ENCODE data around the gene HDAC7. TPM values are rescaled to one million over a fixed set of nuclear protein-coding genes. Genes with fewer than 3 reads are reported as not detected.

Gene HDAC7
- total and polyA plus RNA-seq, 4 donors = 49.3 to 119 (median 69.7) TPM

DNA sequence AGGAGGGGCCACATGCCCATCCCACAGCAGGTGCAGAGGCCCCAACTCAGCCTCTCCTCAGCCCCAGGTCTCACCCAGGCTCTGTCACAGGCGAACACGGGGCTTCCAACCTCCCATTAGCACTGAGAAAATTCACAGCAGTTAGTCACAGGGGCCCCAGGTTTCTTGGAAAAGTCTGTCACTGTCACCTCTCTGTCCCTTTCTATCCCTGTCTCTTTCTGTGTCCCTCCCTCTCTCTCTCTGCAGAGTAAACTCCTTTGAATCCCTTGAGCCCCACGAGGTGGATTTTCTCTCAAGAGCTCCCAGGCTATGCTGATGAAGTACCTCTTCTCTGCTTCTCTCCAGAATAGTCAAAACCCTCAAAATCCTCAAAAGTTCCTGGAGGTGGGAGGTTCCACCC lies 80.4 kb downstream of the HDAC7 start:
- no peaks in the 10 kb centered on the region for H3K36me3 ChIP-seq (ENCODE audit: control insufficient read depth in 4 of 4, insufficient read depth in 4 of 4, low read length in 4 of 4)
- no peak overlapping the region for H3K27ac ChIP-seq (ENCODE audit: low read depth in 1 of 2, low read length in 1 of 2)
- DNase-seq = no peak
- TF ChIP-seq, protein P1, sequence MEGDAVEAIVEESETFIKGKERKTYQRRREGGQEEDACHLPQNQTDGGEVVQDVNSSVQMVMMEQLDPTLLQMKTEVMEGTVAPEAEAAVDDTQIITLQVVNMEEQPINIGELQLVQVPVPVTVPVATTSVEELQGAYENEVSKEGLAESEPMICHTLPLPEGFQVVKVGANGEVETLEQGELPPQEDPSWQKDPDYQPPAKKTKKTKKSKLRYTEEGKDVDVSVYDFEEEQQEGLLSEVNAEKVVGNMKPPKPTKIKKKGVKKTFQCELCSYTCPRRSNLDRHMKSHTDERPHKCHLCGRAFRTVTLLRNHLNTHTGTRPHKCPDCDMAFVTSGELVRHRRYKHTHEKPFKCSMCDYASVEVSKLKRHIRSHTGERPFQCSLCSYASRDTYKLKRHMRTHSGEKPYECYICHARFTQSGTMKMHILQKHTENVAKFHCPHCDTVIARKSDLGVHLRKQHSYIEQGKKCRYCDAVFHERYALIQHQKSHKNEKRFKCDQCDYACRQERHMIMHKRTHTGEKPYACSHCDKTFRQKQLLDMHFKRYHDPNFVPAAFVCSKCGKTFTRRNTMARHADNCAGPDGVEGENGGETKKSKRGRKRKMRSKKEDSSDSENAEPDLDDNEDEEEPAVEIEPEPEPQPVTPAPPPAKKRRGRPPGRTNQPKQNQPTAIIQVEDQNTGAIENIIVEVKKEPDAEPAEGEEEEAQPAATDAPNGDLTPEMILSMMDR (IDR thresholded peaks at IDR 0.05; ENCODE audit: control extremely low read depth, extremely low read depth) = no peak
- no peak for ATAC-seq (ENCODE audit: insufficient read depth, low FRiP score)
- H3K27me3 ChIP-seq (ENCODE audit: control insufficient read depth in 3 of 3, insufficient read depth in 3 of 3, low read length in 2 of 3) = no peaks in the 10 kb centered on the region
- H3K9ac ChIP-seq (ENCODE audit: insufficient read depth in 1 of 2, low read length in 2 of 2) = no peak overlapping the region
- no peak overlapping the region for H3K4me3 ChIP-seq
- H3K9me3 ChIP-seq (ENCODE audit: control insufficient read depth in 4 of 4, insufficient read depth in 3 of 4, low read length in 3 of 4) = no peaks in the 10 kb centered on the region
- H3K4me1 ChIP-seq (ENCODE audit: control insufficient read depth in 5 of 5, insufficient read depth in 5 of 5, low read length in 5 of 5) = peaks cover 13 to 51% (median 34%) of the 10 kb centered on the region in 5 donors
- 80 to 86% methylated on average over 3 of the region's 3 CpGs for WGBS, 2 donors

DNA sequence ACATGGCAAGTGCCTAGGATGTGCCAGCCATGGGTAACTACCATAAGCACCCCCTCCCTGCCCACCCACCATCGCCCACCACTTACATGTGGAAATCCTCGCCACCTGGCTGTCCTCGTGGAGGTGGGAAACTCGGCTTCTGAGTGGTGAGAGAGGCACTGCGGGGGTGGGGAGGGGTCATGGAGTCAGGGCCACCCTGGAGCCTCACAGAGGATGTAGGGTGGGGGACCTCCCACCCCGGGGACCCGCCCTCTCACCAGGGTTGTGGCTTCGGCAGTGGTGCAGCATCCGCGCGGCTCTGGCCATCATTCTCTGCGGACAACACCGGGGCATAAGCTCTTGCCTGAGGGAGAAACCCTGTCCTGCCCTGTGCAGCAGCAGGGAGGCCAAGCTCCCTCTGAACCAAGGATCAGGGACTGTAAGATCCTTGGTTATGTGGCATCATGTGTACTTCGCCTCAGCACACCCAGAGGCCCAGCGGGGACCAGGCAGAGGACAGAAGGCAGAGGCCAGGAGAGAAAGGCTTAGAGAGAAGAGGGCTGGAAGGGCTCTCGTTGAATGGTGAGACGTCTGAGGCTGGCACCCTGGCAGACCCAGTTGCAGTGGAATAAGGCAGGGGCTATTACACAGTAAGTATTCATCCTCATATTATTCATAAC lies 81.6 kb downstream of the HDAC7 start:
- H3K9me3 ChIP-seq (ENCODE audit: control insufficient read depth in 4 of 4, insufficient read depth in 3 of 4, low read length in 3 of 4) = no peaks in the 10 kb centered on the region
- DNase-seq = no peak
- H3K9ac ChIP-seq (ENCODE audit: insufficient read depth in 1 of 2, low read length in 2 of 2) = no peak overlapping the region
- no peaks in the 10 kb centered on the region for H3K27me3 ChIP-seq (ENCODE audit: control insufficient read depth in 3 of 3, insufficient read depth in 3 of 3, low read length in 2 of 3)
- no peak for ATAC-seq (ENCODE audit: insufficient read depth, low FRiP score)
- H3K36me3 ChIP-seq (ENCODE audit: control insufficient read depth in 4 of 4, insufficient read depth in 4 of 4, low read length in 4 of 4) = no peaks in the 10 kb centered on the region
- TF ChIP-seq, protein P1 (IDR thresholded peaks at IDR 0.05; ENCODE audit: control extremely low read depth, extremely low read depth) = no peak
- H3K4me1 ChIP-seq (ENCODE audit: control insufficient read depth in 5 of 5, insufficient read depth in 5 of 5, low read length in 5 of 5) = peaks cover 13 to 52% (median 34%) of the 10 kb centered on the region in 5 donors
- H3K27ac ChIP-seq (ENCODE audit: low read depth in 1 of 2, low read length in 1 of 2) = peak overlapping the region; percentile 72 to 87
- H3K4me3 ChIP-seq = no peak overlapping the region
- WGBS, 2 donors = 90 to 92% methylated on average over 17 of the region's 17 CpGs

DNA sequence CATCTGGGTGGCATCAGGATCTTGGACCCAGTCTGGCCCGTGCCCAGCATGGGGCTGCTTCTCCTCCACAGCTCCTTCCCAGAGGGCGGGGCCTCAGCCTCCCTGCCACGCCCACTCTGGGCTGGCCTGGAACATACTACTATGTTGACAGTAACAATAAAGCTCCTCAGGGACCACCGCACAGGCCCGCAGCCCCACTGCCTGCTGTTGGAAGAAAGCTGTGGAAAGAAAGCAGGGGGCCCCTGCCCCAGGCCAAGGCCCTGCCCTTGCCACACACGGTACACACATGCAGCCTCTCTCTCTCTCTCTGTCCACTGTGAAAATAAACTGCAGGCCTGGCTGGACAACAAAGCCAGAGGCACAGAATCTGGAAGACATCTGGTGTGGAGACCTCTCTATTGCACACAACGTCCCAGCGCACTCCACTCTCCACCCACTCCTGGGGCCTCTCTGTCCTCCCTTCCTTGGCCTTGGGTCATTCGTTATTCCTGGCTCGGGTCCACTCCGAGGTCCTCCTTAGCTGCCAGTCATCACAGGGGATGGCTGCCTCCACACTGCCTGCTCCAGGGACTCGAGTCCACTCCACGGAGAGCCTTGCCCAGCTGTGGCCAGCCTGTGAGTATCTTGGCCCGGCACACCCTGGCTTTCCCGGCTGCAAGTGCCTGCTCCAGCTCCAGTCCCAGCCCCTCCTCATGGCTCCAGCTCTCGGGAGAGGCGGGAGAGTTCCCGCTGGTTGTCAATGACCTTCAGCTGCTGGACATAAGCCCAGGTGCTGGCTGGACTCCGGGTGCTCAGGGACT lies 82.6 kb downstream of the HDAC7 start:
- TF ChIP-seq, protein P1 (IDR thresholded peaks at IDR 0.05; ENCODE audit: control extremely low read depth, extremely low read depth) = no peak
- Histone ChIP-seq H3K27ac (ENCODE audit: low read depth in 1 of 2, low read length in 1 of 2) (peak overlapping the region; percentile 72 to 87), H3K4me3 (no peak overlapping the region), H3K9me3 (ENCODE audit: control insufficient read depth in 4 of 4, insufficient read depth in 3 of 4, low read length in 3 of 4) (no peaks in the 10 kb centered on the region), H3K4me1 (ENCODE audit: control insufficient read depth in 5 of 5, insufficient read depth in 5 of 5, low read length in 5 of 5) (peaks cover 13 to 52% (median 34%) of the 10 kb centered on the region in 5 donors), H3K9ac (ENCODE audit: insufficient read depth in 1 of 2, low read length in 2 of 2) (no peak overlapping the region), H3K36me3 (ENCODE audit: control insufficient read depth in 4 of 4, insufficient read depth in 4 of 4, low read length in 4 of 4) (no peaks in the 10 kb centered on the region), H3K27me3 (ENCODE audit: control insufficient read depth in 3 of 3, insufficient read depth in 3 of 3, low read length in 2 of 3) (no peaks in the 10 kb centered on the region)
- 43 to 71% methylated on average over 19 of the region's 19 CpGs for WGBS, 2 donors
- ATAC-seq (ENCODE audit: insufficient read depth, low FRiP score) (peak; percentile 51), DNase-seq (peak; percentile 77 to 82 (median 80))
